ENCODE results near the gene NFIB.

NFIB gene

GRCh38 chr9:14147738-14148137 is 166.2 kb downstream of the NFIB start:
- no peak overlapping the region for H3K4me3 ChIP-seq (ENCODE audit: low read depth, low read length)
- TF ChIP-seq CTCF (IDR thresholded peaks at IDR 0.05; ENCODE audit: borderline replicate concordance, insufficient read depth, low read depth, low read length) = no peak

GRCh38 chr9:14146201-14146874 is 167.6 kb downstream of the NFIB start:
- TF ChIP-seq CTCF (IDR thresholded peaks at IDR 0.05; ENCODE audit: borderline replicate concordance, insufficient read depth, low read depth, low read length) = no peak
- no peak overlapping the region for H3K4me3 ChIP-seq (ENCODE audit: low read depth, low read length)

- TF ChIP-seq CTCF (IDR thresholded peaks at IDR 0.05; ENCODE audit: borderline replicate concordance, insufficient read depth, low read depth, low read length) = no peak
- no peak overlapping the region for H3K4me3 ChIP-seq (ENCODE audit: low read depth, low read length)
Measured at GRCh38 chr9:14144215-14144614, 169.7 kb downstream of the NFIB start.

GRCh38 chr9:14141699-14142098 is 172.2 kb downstream of the NFIB start:
- H3K4me3 ChIP-seq (ENCODE audit: low read depth, low read length) = no peak overlapping the region
- no peak for TF ChIP-seq CTCF (IDR thresholded peaks at IDR 0.05; ENCODE audit: borderline replicate concordance, insufficient read depth, low read depth, low read length)

GRCh38 chr9:14140096-14140697 is 173.7 kb downstream of the NFIB start:
- TF ChIP-seq CTCF (IDR thresholded peaks at IDR 0.05; ENCODE audit: borderline replicate concordance, insufficient read depth, low read depth, low read length) = no peak
- H3K4me3 ChIP-seq (ENCODE audit: low read depth, low read length) = no peak overlapping the region

GRCh38 chr9:14139287-14139686 is 174.7 kb downstream of the NFIB start:
- H3K4me3 ChIP-seq (ENCODE audit: low read depth, low read length) = no peak overlapping the region
- no peak for TF ChIP-seq CTCF (IDR thresholded peaks at IDR 0.05; ENCODE audit: borderline replicate concordance, insufficient read depth, low read depth, low read length)
